ENCODE measurements around the gene C1orf53.

DNA sequence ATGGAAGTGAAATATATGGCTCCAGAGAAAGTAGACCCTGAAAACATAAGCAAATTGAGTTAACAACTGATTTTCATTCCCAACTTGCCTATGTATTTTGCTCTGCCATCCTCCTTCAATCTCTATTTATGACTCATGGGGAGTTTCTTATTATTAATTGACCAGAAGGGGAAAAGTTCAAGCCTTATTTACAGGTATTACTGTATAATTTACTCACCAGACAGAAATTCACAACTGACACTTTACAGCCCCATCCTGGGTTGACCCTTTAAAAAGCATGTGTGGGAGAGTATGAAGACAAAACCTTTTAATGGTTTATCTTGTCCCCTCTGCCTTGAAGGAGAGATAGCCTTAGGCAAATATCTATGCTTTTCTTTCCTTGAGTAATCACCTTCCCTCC lies 39.8 kb upstream of the C1orf53 start:
- TF ChIP-seq, protein P1, sequence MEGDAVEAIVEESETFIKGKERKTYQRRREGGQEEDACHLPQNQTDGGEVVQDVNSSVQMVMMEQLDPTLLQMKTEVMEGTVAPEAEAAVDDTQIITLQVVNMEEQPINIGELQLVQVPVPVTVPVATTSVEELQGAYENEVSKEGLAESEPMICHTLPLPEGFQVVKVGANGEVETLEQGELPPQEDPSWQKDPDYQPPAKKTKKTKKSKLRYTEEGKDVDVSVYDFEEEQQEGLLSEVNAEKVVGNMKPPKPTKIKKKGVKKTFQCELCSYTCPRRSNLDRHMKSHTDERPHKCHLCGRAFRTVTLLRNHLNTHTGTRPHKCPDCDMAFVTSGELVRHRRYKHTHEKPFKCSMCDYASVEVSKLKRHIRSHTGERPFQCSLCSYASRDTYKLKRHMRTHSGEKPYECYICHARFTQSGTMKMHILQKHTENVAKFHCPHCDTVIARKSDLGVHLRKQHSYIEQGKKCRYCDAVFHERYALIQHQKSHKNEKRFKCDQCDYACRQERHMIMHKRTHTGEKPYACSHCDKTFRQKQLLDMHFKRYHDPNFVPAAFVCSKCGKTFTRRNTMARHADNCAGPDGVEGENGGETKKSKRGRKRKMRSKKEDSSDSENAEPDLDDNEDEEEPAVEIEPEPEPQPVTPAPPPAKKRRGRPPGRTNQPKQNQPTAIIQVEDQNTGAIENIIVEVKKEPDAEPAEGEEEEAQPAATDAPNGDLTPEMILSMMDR (IDR thresholded peaks at IDR 0.05 in 4 of 5, conservative IDR thresholded peaks at IDR 0.05 in 1 of 5), result no peak
- TF ChIP-seq POLR2A (IDR thresholded peaks at IDR 0.05), result no peak
